GM23338 (cell line): ENCODE results near the gene ACSM6. TPM values are rescaled to one million over a fixed set of nuclear protein-coding genes. Genes with fewer than 3 reads are reported as not detected.

Experiments
- ATAC-seq: fragments of 200-7000 bp; cut with Tn5 transposase; 3 replicates; pipeline ENCODE4 v1.9.1; 2020
- DNase-seq: peaks from one replicate; pipeline ENCODE4 v3.0.0-alpha.2; 2015; ENCODE audit warnings: low spot score
- H2AFZ ChIP-seq: fragments of 200-600 bp; sonication (generic); 2 replicates; pipeline ENCODE4 v1.8.0; 2016; ENCODE audit warnings: antibody characterized with exemption, mild to moderate bottlenecking, moderate library complexity
- H3F3A ChIP-seq: fragments of 200-600 bp; sonication (generic); replicated peaks from 2 replicates; pipeline ENCODE4 v1.8.0; 2017; ENCODE audit warnings: antibody characterized with exemption, mixed run types, low read depth
- H3K27ac ChIP-seq: fragments of 200-600 bp; sonication (generic); 2 replicates; pipeline ENCODE4 v1.6.1; 2016; ENCODE audit warnings: low read depth
- H3K27me3 ChIP-seq: fragments of 200-600 bp; sonication (generic); 2 replicates; pipeline ENCODE4 v1.8.0; 2016; ENCODE audit warnings: mild to moderate bottlenecking, mixed run types, moderate library complexity; ENCODE audit not compliant: insufficient read depth
- H3K36me3 ChIP-seq: fragments of 200-600 bp; sonication (generic); 2 replicates; pipeline ENCODE4 v1.8.0; 2016; ENCODE audit warnings: mild to moderate bottlenecking; ENCODE audit not compliant: insufficient read depth
- H3K4me1 ChIP-seq: fragments of 200-600 bp; sonication (generic); 2 replicates; pipeline ENCODE4 v1.8.0; 2016; ENCODE audit warnings: mild to moderate bottlenecking, moderate library complexity; ENCODE audit not compliant: insufficient read depth
- H3K4me2 ChIP-seq: fragments of 200-600 bp; sonication (generic); 2 replicates; pipeline ENCODE4 v1.7.1; 2017; ENCODE audit warnings: mixed run types
- H3K4me3 ChIP-seq: fragments of 200-600 bp; sonication (generic); 2 replicates; pipeline ENCODE4 v1.6.1; 2016; ENCODE audit warnings: mixed run types
- H3K79me2 ChIP-seq: fragments of 200-600 bp; sonication (generic); replicated peaks from 2 replicates; pipeline ENCODE4 v1.8.0; 2017; ENCODE audit warnings: mild to moderate bottlenecking; ENCODE audit not compliant: insufficient read depth
- H3K9me2 ChIP-seq: fragments of 200-600 bp; sonication (generic); 2 replicates; pipeline ENCODE4 v1.8.0; 2017; ENCODE audit not compliant: insufficient read depth
- H4K20me1 ChIP-seq: fragments of 200-600 bp; sonication (generic); replicated peaks from 2 replicates; pipeline ENCODE4 v1.8.0; 2017; ENCODE audit warnings: mild to moderate bottlenecking; ENCODE audit not compliant: insufficient read depth
- H3K27ac Mint-ChIP-seq: 2 replicates; pipeline ENCODE4 v1.8.0; 2020; ENCODE audit warnings: inconsistent platforms, mild to moderate bottlenecking, moderate library complexity, mixed read lengths
- H3K27me3 Mint-ChIP-seq: 3 replicates; pipeline ENCODE4 v1.8.0; 2022; ENCODE audit warnings: low read depth, mild to moderate bottlenecking, moderate library complexity, mixed read lengths, inconsistent platforms; ENCODE audit not compliant: insufficient read depth, poor library complexity
- H3K36me3 Mint-ChIP-seq: 3 replicates; pipeline ENCODE4 v1.8.0; 2021; ENCODE audit warnings: low read depth, mild to moderate bottlenecking, inconsistent platforms, moderate library complexity, mixed read lengths
- H3K4me1 Mint-ChIP-seq: 3 replicates; pipeline ENCODE4 v1.8.0; 2020; ENCODE audit warnings: mild to moderate bottlenecking, inconsistent platforms, mixed read lengths
- H3K4me3 Mint-ChIP-seq: 3 replicates; pipeline ENCODE4 v1.8.0; 2021; ENCODE audit warnings: moderate library complexity, mild to moderate bottlenecking, inconsistent platforms, mixed read lengths
- H3K9me3 Mint-ChIP-seq: 3 replicates; pipeline ENCODE4 v1.8.0; 2020; ENCODE audit warnings: moderate library complexity, mild to moderate bottlenecking, inconsistent platforms, mixed read lengths
- CREB1 ChIP-seq: fragments of 250-450 bp; sonication (Bioruptor Pico); IDR thresholded peaks from 2 replicates; pipeline ENCODE4 v1.5.0; 2020; ENCODE audit warnings: low read depth, mild to moderate bottlenecking, moderate library complexity
- EZH2 ChIP-seq: fragments of 200-600 bp; sonication (generic); IDR thresholded peaks from one replicate; pipeline ENCODE4 v1.8.0; 2017; ENCODE audit warnings: antibody characterized with exemption, mild to moderate bottlenecking, low read depth; ENCODE audit not compliant: unreplicated experiment
- EZH2phosphoT487 ChIP-seq: fragments of 200-600 bp; sonication (generic); IDR thresholded peaks from one replicate; pipeline ENCODE4 v1.8.1; 2018; ENCODE audit warnings: antibody characterized with exemption; ENCODE audit not compliant: unreplicated experiment
- JUNB ChIP-seq: IDR thresholded peaks from one replicate; pipeline ENCODE4 v1.6.1; 2016; ENCODE audit warnings: antibody characterized with exemption; ENCODE audit not compliant: unreplicated experiment
- NANOG ChIP-seq: IDR thresholded peaks from 2 replicates; pipeline ENCODE4 v1.6.1; 2016; ENCODE audit warnings: antibody characterized with exemption, borderline replicate concordance
- POLR2AphosphoS5 ChIP-seq: IDR thresholded peaks from 2 replicates; pipeline ENCODE4 v1.6.1; 2016; ENCODE audit warnings: antibody characterized with exemption, low read depth
- STAT1 ChIP-seq: IDR thresholded peaks from one replicate; pipeline ENCODE4 v1.6.1; 2016; ENCODE audit warnings: antibody characterized with exemption; ENCODE audit not compliant: unreplicated experiment
- ZNF114 ChIP-seq: fragments of 250-450 bp; sonication (Bioruptor Pico); IDR thresholded peaks from 2 replicates; pipeline ENCODE4 v1.5.0; 2020; ENCODE audit warnings: mild to moderate bottlenecking, moderate library complexity
- ZNF331 ChIP-seq: fragments of 250-450 bp; sonication (Bioruptor Pico); IDR thresholded peaks from 2 replicates; pipeline ENCODE4 v1.5.0; 2020; ENCODE audit warnings: low read depth, mild to moderate bottlenecking, moderate library complexity
- polyA plus RNA-seq: library from polyadenylated mRNA; unstranded; fragments of >200 nt; fragmentation: Nextera tagmentation; extraction: Ambion mirVana; gene quantifications from 2 replicates; pipeline ENCODE4 v1.2.1, GENCODE V29; 2016
- total RNA-seq: library from RNA; depleted of rRNA; stranded (reverse); fragments of >200 nt; shearing (Covaris generic); gene quantifications from 2 replicates; pipeline ENCODE4 v1.2.3, GENCODE V29; 2014
- TF ChIP-seq, protein P1 (sequence below), 2 experiments: fragments of 200-600 bp in 1 of 2; sonication (generic) in 1 of 2; conservative IDR thresholded peaks; 2 replicates each; pipeline versions ENCODE4 v1.5.1 to v1.6.1; 2016 to 2017; ENCODE audit warnings: antibody characterized with exemption in 2 of 2, low read depth in 2 of 2, mild to moderate bottlenecking in 2 of 2, moderate library complexity in 1 of 2
- TF ChIP-seq, protein P2 (sequence below): IDR thresholded peaks from 2 replicates; pipeline ENCODE4 v1.6.1; 2016; ENCODE audit warnings: antibody characterized with exemption
- TF ChIP-seq, protein P3 (sequence below): fragments of 250-450 bp; sonication (Bioruptor Pico); IDR thresholded peaks from 2 replicates; pipeline ENCODE4 v1.5.0; 2020; ENCODE audit warnings: mild to moderate bottlenecking, moderate library complexity
- TF ChIP-seq, protein P4 (sequence below): IDR thresholded peaks from one replicate; pipeline ENCODE4 v1.6.1; 2018; ENCODE audit warnings: antibody characterized with exemption; ENCODE audit not compliant: unreplicated experiment

Gene ACSM6
- total and polyA plus RNA-seq, 2 experiments from 2014 or later, result 0.65 TPM; not detected in 1

DNA sequence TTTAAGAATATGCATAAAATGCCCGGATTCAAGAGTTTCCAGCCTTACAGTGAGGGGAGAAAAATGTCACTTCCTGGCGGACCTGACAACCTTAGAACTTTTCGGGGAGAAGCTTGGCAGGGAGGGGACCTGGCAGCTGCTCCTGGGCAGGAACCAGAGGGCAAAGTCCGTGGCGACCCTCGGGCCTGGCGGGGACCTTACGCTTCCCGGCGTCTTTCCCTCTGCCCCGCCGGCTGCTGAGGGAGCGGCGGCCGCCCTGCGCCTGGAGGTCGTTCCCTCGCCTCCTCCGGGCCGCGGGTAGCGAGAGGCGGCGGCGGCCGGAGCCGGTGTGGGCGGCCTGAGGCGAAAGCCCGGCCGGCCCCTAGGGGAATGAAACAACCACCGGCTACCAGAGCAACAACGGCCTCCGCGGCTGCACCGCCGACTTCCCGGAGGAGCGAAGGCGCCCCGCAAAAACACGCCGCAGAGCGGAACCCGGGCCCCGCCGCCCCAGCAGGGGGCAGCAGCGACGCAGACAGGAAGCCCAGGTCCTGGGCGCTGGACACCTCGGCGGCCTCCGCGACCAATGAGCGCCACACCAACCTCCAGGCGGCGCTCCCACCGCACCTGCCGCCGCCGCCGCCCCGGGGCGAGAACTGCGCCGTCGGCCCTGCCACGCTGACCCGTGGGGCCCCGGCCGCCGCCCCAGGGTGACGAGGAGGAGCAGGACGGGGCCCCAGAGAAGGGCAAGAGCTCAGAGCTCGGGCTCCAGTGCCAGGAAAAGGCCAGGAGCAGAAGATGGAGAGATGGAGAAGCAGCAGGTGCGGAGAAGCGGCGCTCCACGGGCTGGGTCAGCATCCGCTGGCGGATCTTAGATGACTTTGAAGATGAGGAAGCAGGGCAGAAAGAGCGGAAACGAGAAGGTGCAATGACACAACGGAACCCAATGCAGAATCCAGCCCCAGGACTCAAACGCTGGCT, 10.5 kb upstream of the ACSM6 start:
- H3K27ac Mint-ChIP-seq, result peak overlapping the region; percentile 69
- H3K4me3 ChIP-seq, result peak overlapping the region; percentile 54
- no peaks in the 10 kb centered on the region for H3K9me2 ChIP-seq
- H3K4me3 Mint-ChIP-seq, result peak overlapping the region; percentile 75
- H3K9me3 Mint-ChIP-seq, result no peaks in the 10 kb centered on the region; the same call in 2 of the 3 replicates
- peak; percentile 58 for TF ChIP-seq POLR2AphosphoS5
- TF ChIP-seq EZH2phosphoT487, result no peak
- no peak for TF ChIP-seq JUNB
- no peak for TF ChIP-seq EZH2
- TF ChIP-seq, protein P1, sequence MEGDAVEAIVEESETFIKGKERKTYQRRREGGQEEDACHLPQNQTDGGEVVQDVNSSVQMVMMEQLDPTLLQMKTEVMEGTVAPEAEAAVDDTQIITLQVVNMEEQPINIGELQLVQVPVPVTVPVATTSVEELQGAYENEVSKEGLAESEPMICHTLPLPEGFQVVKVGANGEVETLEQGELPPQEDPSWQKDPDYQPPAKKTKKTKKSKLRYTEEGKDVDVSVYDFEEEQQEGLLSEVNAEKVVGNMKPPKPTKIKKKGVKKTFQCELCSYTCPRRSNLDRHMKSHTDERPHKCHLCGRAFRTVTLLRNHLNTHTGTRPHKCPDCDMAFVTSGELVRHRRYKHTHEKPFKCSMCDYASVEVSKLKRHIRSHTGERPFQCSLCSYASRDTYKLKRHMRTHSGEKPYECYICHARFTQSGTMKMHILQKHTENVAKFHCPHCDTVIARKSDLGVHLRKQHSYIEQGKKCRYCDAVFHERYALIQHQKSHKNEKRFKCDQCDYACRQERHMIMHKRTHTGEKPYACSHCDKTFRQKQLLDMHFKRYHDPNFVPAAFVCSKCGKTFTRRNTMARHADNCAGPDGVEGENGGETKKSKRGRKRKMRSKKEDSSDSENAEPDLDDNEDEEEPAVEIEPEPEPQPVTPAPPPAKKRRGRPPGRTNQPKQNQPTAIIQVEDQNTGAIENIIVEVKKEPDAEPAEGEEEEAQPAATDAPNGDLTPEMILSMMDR (conservative IDR thresholded peaks at IDR 0.05; ENCODE audit: low read depth in 2 of 2), result peak; percentile 62 to 91
- peak; percentile 55; the same call in 1 of the 2 replicates for TF ChIP-seq CREB1 (CRISPR knock-in tag)
- TF ChIP-seq, protein P2, sequence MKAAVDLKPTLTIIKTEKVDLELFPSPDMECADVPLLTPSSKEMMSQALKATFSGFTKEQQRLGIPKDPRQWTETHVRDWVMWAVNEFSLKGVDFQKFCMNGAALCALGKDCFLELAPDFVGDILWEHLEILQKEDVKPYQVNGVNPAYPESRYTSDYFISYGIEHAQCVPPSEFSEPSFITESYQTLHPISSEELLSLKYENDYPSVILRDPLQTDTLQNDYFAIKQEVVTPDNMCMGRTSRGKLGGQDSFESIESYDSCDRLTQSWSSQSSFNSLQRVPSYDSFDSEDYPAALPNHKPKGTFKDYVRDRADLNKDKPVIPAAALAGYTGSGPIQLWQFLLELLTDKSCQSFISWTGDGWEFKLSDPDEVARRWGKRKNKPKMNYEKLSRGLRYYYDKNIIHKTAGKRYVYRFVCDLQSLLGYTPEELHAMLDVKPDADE, result peak; percentile 59; the same call in 1 of the 2 replicates
- TF ChIP-seq ZNF331, result no peak
- TF ChIP-seq NANOG, result no peak
- TF ChIP-seq, protein P3, sequence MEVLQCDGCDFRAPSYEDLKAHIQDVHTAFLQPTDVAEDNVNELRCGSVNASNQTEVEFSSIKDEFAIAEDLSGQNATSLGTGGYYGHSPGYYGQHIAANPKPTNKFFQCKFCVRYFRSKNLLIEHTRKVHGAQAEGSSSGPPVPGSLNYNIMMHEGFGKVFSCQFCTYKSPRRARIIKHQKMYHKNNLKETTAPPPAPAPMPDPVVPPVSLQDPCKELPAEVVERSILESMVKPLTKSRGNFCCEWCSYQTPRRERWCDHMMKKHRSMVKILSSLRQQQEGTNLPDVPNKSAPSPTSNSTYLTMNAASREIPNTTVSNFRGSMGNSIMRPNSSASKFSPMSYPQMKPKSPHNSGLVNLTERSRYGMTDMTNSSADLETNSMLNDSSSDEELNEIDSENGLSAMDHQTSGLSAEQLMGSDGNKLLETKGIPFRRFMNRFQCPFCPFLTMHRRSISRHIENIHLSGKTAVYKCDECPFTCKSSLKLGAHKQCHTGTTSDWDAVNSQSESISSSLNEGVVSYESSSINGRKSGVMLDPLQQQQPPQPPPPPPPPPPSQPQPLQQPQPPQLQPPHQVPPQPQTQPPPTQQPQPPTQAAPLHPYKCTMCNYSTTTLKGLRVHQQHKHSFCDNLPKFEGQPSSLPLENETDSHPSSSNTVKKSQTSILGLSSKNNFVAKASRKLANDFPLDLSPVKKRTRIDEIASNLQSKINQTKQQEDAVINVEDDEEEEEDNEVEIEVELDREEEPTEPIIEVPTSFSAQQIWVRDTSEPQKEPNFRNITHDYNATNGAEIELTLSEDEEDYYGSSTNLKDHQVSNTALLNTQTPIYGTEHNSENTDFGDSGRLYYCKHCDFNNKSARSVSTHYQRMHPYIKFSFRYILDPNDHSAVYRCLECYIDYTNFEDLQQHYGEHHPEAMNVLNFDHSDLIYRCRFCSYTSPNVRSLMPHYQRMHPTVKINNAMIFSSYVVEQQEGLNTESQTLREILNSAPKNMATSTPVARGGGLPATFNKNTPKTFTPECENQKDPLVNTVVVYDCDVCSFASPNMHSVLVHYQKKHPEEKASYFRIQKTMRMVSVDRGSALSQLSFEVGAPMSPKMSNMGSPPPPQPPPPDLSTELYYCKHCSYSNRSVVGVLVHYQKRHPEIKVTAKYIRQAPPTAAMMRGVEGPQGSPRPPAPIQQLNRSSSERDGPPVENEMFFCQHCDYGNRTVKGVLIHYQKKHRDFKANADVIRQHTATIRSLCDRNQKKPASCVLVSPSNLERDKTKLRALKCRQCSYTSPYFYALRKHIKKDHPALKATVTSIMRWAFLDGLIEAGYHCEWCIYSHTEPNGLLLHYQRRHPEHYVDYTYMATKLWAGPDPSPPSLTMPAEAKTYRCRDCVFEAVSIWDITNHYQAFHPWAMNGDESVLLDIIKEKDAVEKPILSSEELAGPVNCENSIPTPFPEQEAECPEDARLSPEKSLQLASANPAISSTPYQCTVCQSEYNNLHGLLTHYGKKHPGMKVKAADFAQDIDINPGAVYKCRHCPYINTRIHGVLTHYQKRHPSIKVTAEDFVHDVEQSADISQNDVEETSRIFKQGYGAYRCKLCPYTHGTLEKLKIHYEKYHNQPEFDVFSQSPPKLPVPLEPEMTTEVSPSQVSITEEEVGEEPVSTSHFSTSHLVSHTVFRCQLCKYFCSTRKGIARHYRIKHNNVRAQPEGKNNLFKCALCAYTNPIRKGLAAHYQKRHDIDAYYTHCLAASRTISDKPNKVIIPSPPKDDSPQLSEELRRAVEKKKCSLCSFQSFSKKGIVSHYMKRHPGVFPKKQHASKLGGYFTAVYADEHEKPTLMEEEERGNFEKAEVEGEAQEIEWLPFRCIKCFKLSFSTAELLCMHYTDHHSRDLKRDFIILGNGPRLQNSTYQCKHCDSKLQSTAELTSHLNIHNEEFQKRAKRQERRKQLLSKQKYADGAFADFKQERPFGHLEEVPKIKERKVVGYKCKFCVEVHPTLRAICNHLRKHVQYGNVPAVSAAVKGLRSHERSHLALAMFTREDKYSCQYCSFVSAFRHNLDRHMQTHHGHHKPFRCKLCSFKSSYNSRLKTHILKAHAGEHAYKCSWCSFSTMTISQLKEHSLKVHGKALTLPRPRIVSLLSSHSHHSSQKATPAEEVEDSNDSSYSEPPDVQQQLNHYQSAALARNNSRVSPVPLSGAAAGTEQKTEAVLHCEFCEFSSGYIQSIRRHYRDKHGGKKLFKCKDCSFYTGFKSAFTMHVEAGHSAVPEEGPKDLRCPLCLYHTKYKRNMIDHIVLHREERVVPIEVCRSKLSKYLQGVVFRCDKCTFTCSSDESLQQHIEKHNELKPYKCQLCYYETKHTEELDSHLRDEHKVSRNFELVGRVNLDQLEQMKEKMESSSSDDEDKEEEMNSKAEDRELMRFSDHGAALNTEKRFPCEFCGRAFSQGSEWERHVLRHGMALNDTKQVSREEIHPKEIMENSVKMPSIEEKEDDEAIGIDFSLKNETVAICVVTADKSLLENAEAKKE, result no peak; the same call in 1 of the 2 replicates
- no peak for TF ChIP-seq STAT1
- no peak for TF ChIP-seq ZNF114 (CRISPR knock-in tag)
- TF ChIP-seq, protein P4, sequence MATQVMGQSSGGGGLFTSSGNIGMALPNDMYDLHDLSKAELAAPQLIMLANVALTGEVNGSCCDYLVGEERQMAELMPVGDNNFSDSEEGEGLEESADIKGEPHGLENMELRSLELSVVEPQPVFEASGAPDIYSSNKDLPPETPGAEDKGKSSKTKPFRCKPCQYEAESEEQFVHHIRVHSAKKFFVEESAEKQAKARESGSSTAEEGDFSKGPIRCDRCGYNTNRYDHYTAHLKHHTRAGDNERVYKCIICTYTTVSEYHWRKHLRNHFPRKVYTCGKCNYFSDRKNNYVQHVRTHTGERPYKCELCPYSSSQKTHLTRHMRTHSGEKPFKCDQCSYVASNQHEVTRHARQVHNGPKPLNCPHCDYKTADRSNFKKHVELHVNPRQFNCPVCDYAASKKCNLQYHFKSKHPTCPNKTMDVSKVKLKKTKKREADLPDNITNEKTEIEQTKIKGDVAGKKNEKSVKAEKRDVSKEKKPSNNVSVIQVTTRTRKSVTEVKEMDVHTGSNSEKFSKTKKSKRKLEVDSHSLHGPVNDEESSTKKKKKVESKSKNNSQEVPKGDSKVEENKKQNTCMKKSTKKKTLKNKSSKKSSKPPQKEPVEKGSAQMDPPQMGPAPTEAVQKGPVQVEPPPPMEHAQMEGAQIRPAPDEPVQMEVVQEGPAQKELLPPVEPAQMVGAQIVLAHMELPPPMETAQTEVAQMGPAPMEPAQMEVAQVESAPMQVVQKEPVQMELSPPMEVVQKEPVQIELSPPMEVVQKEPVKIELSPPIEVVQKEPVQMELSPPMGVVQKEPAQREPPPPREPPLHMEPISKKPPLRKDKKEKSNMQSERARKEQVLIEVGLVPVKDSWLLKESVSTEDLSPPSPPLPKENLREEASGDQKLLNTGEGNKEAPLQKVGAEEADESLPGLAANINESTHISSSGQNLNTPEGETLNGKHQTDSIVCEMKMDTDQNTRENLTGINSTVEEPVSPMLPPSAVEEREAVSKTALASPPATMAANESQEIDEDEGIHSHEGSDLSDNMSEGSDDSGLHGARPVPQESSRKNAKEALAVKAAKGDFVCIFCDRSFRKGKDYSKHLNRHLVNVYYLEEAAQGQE, result no peak
- H3K27me3 ChIP-seq, result no peaks in the 10 kb centered on the region
- H3K27ac ChIP-seq, result peak overlapping the region; percentile 84
- no peaks in the 10 kb centered on the region for H3K79me2 ChIP-seq
- peaks cover 9% of the 10 kb centered on the region for H3K4me1 ChIP-seq
- DNase-seq (peak; percentile 91), ATAC-seq (peak; percentile 96)
- H3K4me1 Mint-ChIP-seq, result peaks cover 13% of the 10 kb centered on the region
- H3K27me3 Mint-ChIP-seq, result peaks cover 7% of the 10 kb centered on the region
- peak overlapping the region; percentile 75 for H2AFZ ChIP-seq
- H4K20me1 ChIP-seq, result no peaks in the 10 kb centered on the region
- peak overlapping the region; percentile 77 for H3K4me2 ChIP-seq
- H3F3A ChIP-seq, result no peaks in the 10 kb centered on the region
- no peaks in the 10 kb centered on the region for H3K36me3 ChIP-seq
- H3K36me3 Mint-ChIP-seq, result no peaks in the 10 kb centered on the region
